B cell (primary cell): ENCODE measurements around the gene ERI3. TPM values are rescaled to one million over a fixed set of nuclear protein-coding genes. Genes with fewer than 3 reads are reported as not detected.

Experiments used
- ATAC-seq: fragments of 200-7000 bp; cut with Tn5 transposase; one replicate; pipeline ENCODE4 v1.10.0; 2021; ENCODE audit warnings: low read depth, mild to moderate bottlenecking, moderate number of reproducible peaks, moderate library complexity
- CTCF ChIA-PET: fragments of 350-600 bp; sonication (Branson Sonifier 250); formaldehyde crosslinking; loops from one replicate; lab custom pipeline; 2021; ENCODE audit warnings: antibody characterized with exemption, inconsistent platforms; lab: Charles Lee
- POLR2A ChIA-PET: fragments of 350-600 bp; sonication (Branson Sonifier 250); formaldehyde crosslinking; loops from one replicate; lab custom pipeline; 2021; ENCODE audit warnings: antibody characterized with exemption; lab: Charles Lee
- DNase-seq: peaks from one replicate; pipeline ENCODE4 v3.0.0; 2013
- H2AFZ ChIP-seq: 2 replicates; pipeline ENCODE4 v1.6.1; 2012; ENCODE audit warnings: mild to moderate bottlenecking, low read depth, low read length; ENCODE audit not compliant: insufficient read depth, poor library complexity, severe bottlenecking
- H3K27ac ChIP-seq, 2 donors: 1 replicate in 1 of 2; 2 replicates in 1 of 2; pipeline ENCODE4 v1.5.1; 2012 to 2013; ENCODE audit warnings: low read length in 2 of 2, mild to moderate bottlenecking in 2 of 2, moderate library complexity in 1 of 2
- H3K27me3 ChIP-seq, 4 experiments: fragments of 200-600 bp in 1 of 4; sonication (generic) in 1 of 4; replicated peaks in 1 of 4; 1 replicate in 2 of 4; 2 replicates in 2 of 4; pipeline versions ENCODE4 v1.6.1 to v1.7.0; 2013 to 2016; ENCODE audit warnings: low read length in 3 of 4, mild to moderate bottlenecking in 2 of 4, mixed read lengths in 1 of 4, moderate library complexity in 1 of 4; ENCODE audit not compliant: insufficient read depth in 4 of 4, control insufficient read depth in 3 of 4; ENCODE audit errors: control extremely low read depth in 1 of 4
- H3K36me3 ChIP-seq, 2 experiments: replicated peaks in 1 of 2; 1 replicate in 1 of 2; 2 replicates in 1 of 2; pipeline versions ENCODE4 v1.6.1 to v1.7.1; 2013; ENCODE audit warnings: low read length in 1 of 2; ENCODE audit not compliant: insufficient read depth in 2 of 2, control insufficient read depth in 1 of 2; ENCODE audit errors: control extremely low read depth in 1 of 2, extremely low read depth in 1 of 2
- H3K4me1 ChIP-seq, 2 donors: fragments of 200-600 bp in 1 of 2; sonication (generic) in 1 of 2; 1 replicate in 1 of 2; 2 replicates in 1 of 2; pipeline versions ENCODE4 v1.5.1 to v1.6.1; 2013 to 2017; ENCODE audit warnings: low read length in 2 of 2; ENCODE audit not compliant: control insufficient read depth in 2 of 2, insufficient read depth in 2 of 2
- H3K4me2 ChIP-seq: replicated peaks from 2 replicates; pipeline ENCODE3; 2012; ENCODE audit warnings: mild to moderate bottlenecking, low read depth, low read length; ENCODE audit not compliant: poor library complexity, severe bottlenecking
- H3K4me3 ChIP-seq, 5 experiments: fragments of 200-600 bp in 1 of 5; sonication (generic) in 1 of 5; 1 replicate in 3 of 5; 2 replicates in 2 of 5; pipeline versions ENCODE4 v1.5.1 to v1.7.0; 2011 to 2016; ENCODE audit warnings: low read length in 4 of 5, mild to moderate bottlenecking in 4 of 5, low read depth in 2 of 5, control low read depth in 1 of 5, moderate library complexity in 1 of 5; ENCODE audit not compliant: insufficient read depth in 1 of 5; ENCODE audit errors: control extremely low read depth in 1 of 5, extremely low read depth in 1 of 5
- H3K79me2 ChIP-seq: fragments of 200-600 bp; sonication (generic); one replicate; pipeline ENCODE4 v1.6.0; 2016; ENCODE audit warnings: low read length; ENCODE audit not compliant: control insufficient read depth, insufficient read depth
- H3K9ac ChIP-seq: fragments of 200-600 bp; sonication (generic); 2 replicates; pipeline ENCODE4 v1.6.1; 2017; ENCODE audit warnings: mild to moderate bottlenecking, low read length, moderate library complexity
- H3K9me3 ChIP-seq, 3 donors: one replicate each; pipeline versions ENCODE4 v1.6.1 to v1.7.1; 2013; ENCODE audit warnings: low read length in 2 of 3; ENCODE audit not compliant: control insufficient read depth in 2 of 3, insufficient read depth in 1 of 3; ENCODE audit errors: control extremely low read depth in 1 of 3
- H4K20me1 ChIP-seq: 2 replicates; pipeline ENCODE4 v1.6.0; 2012; ENCODE audit warnings: mild to moderate bottlenecking, low read length; ENCODE audit not compliant: insufficient read depth, control insufficient read depth, poor library complexity, severe bottlenecking
- H3K27ac Mint-ChIP-seq: one replicate; pipeline ENCODE4 v1.8.0; 2021; ENCODE audit warnings: mixed read lengths
- H3K27me3 Mint-ChIP-seq: one replicate; pipeline ENCODE4 v1.8.0; 2021; ENCODE audit warnings: mixed read lengths
- H3K4me1 Mint-ChIP-seq: one replicate; pipeline ENCODE4 v1.8.0; 2021; ENCODE audit warnings: mixed read lengths
- H3K4me3 Mint-ChIP-seq: one replicate; pipeline ENCODE4 v1.8.0; 2021; ENCODE audit warnings: mixed read lengths
- H3K9me3 Mint-ChIP-seq: one replicate; pipeline ENCODE4 v1.8.0; 2022; ENCODE audit warnings: mixed read lengths; ENCODE audit not compliant: insufficient read depth
- EZH2 ChIP-seq: IDR thresholded peaks from 2 replicates; pipeline ENCODE4 v1.6.1; 2012; ENCODE audit warnings: borderline replicate concordance, low read depth, mild to moderate bottlenecking, moderate library complexity, low read length; ENCODE audit not compliant: insufficient read depth, poor library complexity, severe bottlenecking
- WGBS: methylation state at CpG from one replicate; pipeline ENCODE4 v1.1.5; 2013; ENCODE audit warnings: missing lambda C conversion rate; ENCODE audit not compliant: insufficient coverage; 5-methylcytosine and 5-hydroxymethylcytosine counted together
- intact Hi-C: fragments of 100-400 bp; cut with micrococcal nuclease; formaldehyde crosslinking; loops from one replicate; pipeline ENCODE4 v1.10.0; 2022
- polyA plus RNA-seq: library from polyadenylated mRNA; depleted of rRNA; stranded (reverse); fragments of >200 nt; gene quantifications from 2 replicates; pipeline ENCODE4 v1.2.3, GENCODE V29; 2012
- total RNA-seq, 2 donors: library from RNA; stranded (reverse); fragments of 120-200 nt in 1 of 2; gene quantifications; 1 replicate in 1 of 2; 2 replicates in 1 of 2; pipeline versions ENCODE4 v1.2.3 to v1.2.4, GENCODE V29; 2013 to 2022
- TF ChIP-seq, protein P1 (sequence below): fragments of 200-600 bp; IDR thresholded peaks from one replicate; pipeline ENCODE4 v1.8.0; 2022; ENCODE audit warnings: antibody characterized with exemption, mild to moderate bottlenecking

ERI3 gene
- total and polyA plus RNA-seq, 2 donors (not counting 1 experiment from before 2014, with no cell fraction given), result 37.5 to 53.9 TPM

GRCh38 chr1:44334968-44335367 is 20.1 kb downstream of the ERI3 start:
- ChIA-PET CTCF (no interaction called here), POLR2A (no interaction called here)
- no peak overlapping the region for H3K27ac ChIP-seq
- no peak overlapping the region for H3K9ac ChIP-seq
- ATAC-seq (no peak), DNase-seq (no peak)
- peaks cover 0 to 4% (median 3%) of the 10 kb centered on the region in 3 donors for H3K9me3 ChIP-seq
- TF ChIP-seq, protein P1, sequence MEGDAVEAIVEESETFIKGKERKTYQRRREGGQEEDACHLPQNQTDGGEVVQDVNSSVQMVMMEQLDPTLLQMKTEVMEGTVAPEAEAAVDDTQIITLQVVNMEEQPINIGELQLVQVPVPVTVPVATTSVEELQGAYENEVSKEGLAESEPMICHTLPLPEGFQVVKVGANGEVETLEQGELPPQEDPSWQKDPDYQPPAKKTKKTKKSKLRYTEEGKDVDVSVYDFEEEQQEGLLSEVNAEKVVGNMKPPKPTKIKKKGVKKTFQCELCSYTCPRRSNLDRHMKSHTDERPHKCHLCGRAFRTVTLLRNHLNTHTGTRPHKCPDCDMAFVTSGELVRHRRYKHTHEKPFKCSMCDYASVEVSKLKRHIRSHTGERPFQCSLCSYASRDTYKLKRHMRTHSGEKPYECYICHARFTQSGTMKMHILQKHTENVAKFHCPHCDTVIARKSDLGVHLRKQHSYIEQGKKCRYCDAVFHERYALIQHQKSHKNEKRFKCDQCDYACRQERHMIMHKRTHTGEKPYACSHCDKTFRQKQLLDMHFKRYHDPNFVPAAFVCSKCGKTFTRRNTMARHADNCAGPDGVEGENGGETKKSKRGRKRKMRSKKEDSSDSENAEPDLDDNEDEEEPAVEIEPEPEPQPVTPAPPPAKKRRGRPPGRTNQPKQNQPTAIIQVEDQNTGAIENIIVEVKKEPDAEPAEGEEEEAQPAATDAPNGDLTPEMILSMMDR, result no peak
- no peak for TF ChIP-seq EZH2
- no peak overlapping the region for H3K4me3 ChIP-seq
- no peaks in the 10 kb centered on the region for H3K27me3 Mint-ChIP-seq
- H3K79me2 ChIP-seq, result peaks cover 24% of the 10 kb centered on the region
- H4K20me1 ChIP-seq, result peaks cover 20% of the 10 kb centered on the region
- H3K4me1 Mint-ChIP-seq, result no peaks in the 10 kb centered on the region
- WGBS, result 100% methylated on average over 1 of the region's 3 CpGs
- no peak overlapping the region for H3K27ac Mint-ChIP-seq
- H3K36me3 ChIP-seq, result peaks cover 8 to 45% of the 10 kb centered on the region in 2 experiments
- no peak overlapping the region for H3K4me3 Mint-ChIP-seq
- intact Hi-C loops, result no loop called here
- H3K27me3 ChIP-seq, result no peaks in the 10 kb centered on the region
- no peak overlapping the region for H2AFZ ChIP-seq
- H3K4me1 ChIP-seq, result no peaks in the 10 kb centered on the region
- H3K4me2 ChIP-seq, result no peak overlapping the region
- H3K9me3 Mint-ChIP-seq, result no peaks in the 10 kb centered on the region

GRCh38 chr1:44333376-44333775 is 21.7 kb downstream of the ERI3 start:
- Histone ChIP-seq H3K9me3 (peaks cover 0 to 4% (median 3%) of the 10 kb centered on the region in 3 donors), H3K4me2 (no peak overlapping the region), H2AFZ (no peak overlapping the region), H3K9ac (no peak overlapping the region), H3K79me2 (peaks cover 26% of the 10 kb centered on the region), H3K4me3 (no peak overlapping the region), H3K27ac (no peak overlapping the region), H3K4me1 (no peaks in the 10 kb centered on the region), H3K36me3 (peaks cover 6 to 42% of the 10 kb centered on the region in 2 experiments), H4K20me1 (peaks cover 13% of the 10 kb centered on the region), H3K27me3 (no peaks in the 10 kb centered on the region)
- intact Hi-C loops, result no loop called here
- H3K4me1 Mint-ChIP-seq, result no peaks in the 10 kb centered on the region
- ChIA-PET CTCF (no interaction called here), POLR2A (no interaction called here)
- WGBS, result 93% methylated on average over 3 of the region's 6 CpGs
- no peaks in the 10 kb centered on the region for H3K9me3 Mint-ChIP-seq
- DNase-seq (no peak), ATAC-seq (no peak)
- TF ChIP-seq EZH2, result no peak
- TF ChIP-seq, protein P1, result no peak
- H3K4me3 Mint-ChIP-seq, result no peak overlapping the region
- H3K27ac Mint-ChIP-seq, result no peak overlapping the region
- H3K27me3 Mint-ChIP-seq, result no peaks in the 10 kb centered on the region
